Measurements from ENCODE around the gene PIGB. TPM values are rescaled to one million over a fixed set of nuclear protein-coding genes. Genes with fewer than 3 reads are reported as not detected.
"Not testable (repeated sequence)": the region's sequence is repeated elsewhere in the genome, so short reads cannot be mapped to it uniquely, and the experiment has no call there.

PIGB gene
- total RNA-seq, 1 experiment from 2014 or later = 5.2 TPM

GRCh38 chr15:55297315-55297714 lies 21.7 kb upstream of the PIGB start:
- H3K9me3 Mint-ChIP-seq = peaks cover 21% of the 10 kb centered on the region
- TF ChIP-seq ZNF138 (CRISPR knock-in tag; conservative IDR thresholded peaks at IDR 0.05) = no peak
- TF ChIP-seq MLX (CRISPR knock-in tag; IDR thresholded peaks at IDR 0.05) = no peak
- no peak for TF ChIP-seq FOXP1 (CRISPR knock-in tag; IDR thresholded peaks at IDR 0.05; ENCODE audit: borderline replicate concordance)
- TF ChIP-seq ZNF232 (CRISPR knock-in tag; IDR thresholded peaks at IDR 0.05) = no peak
- TF ChIP-seq ARID4B (CRISPR knock-in tag; IDR thresholded peaks at IDR 0.05; ENCODE audit: borderline replicate concordance) = no peak
- no peak for TF ChIP-seq USF2 (CRISPR knock-in tag; IDR thresholded peaks at IDR 0.05)
- TF ChIP-seq GABPB1 (CRISPR knock-in tag; IDR thresholded peaks at IDR 0.05) = no peak
- no peak for TF ChIP-seq ZNF532 (CRISPR knock-in tag; IDR thresholded peaks at IDR 0.05; ENCODE audit: borderline replicate concordance)
- TF ChIP-seq MXD4 (CRISPR knock-in tag; IDR thresholded peaks at IDR 0.05; ENCODE audit: borderline replicate concordance) = no peak
- no peak for TF ChIP-seq FOXK1 (CRISPR knock-in tag; IDR thresholded peaks at IDR 0.05)
- no peak for TF ChIP-seq ATF2 (CRISPR knock-in tag; IDR thresholded peaks at IDR 0.05; ENCODE audit: borderline replicate concordance, low read depth)
- H3K27me3 Mint-ChIP-seq (ENCODE audit: low read depth) = peaks cover 3% of the 10 kb centered on the region; the same call in 1 of the 2 replicates
- no peak for DNase-seq (ENCODE audit: low spot score)
- peaks cover 39% of the 10 kb centered on the region for H3K36me3 Mint-ChIP-seq
- POLR2A ChIA-PET = no interaction called here
- no peak overlapping the region for H3K4me3 Mint-ChIP-seq
- ATAC-seq = no peak
- no peak overlapping the region for H3K27ac Mint-ChIP-seq
- H3K4me1 Mint-ChIP-seq = no peaks in the 10 kb centered on the region
- CTCF ChIA-PET = no interaction called here

- POLR2A ChIA-PET; H3K27me3 Mint-ChIP-seq (ENCODE audit: low read depth); DNase-seq (ENCODE audit: low spot score); H3K4me3 Mint-ChIP-seq; ATAC-seq; H3K27ac Mint-ChIP-seq; CTCF ChIA-PET; H3K4me1 Mint-ChIP-seq: not testable (repeated sequence)
- peaks cover 61% of the 10 kb centered on the region for H3K36me3 Mint-ChIP-seq
- H3K9me3 Mint-ChIP-seq = peaks cover 37% of the 10 kb centered on the region
Measured at GRCh38 chr15:55302801-55303200, 16.2 kb upstream of the PIGB start.

All from WTC11 (cell line).